Stimulated activated CD4-positive, alpha-beta T cell treated with anti-CD3 and anti-CD28 coated beads, TNF-alpha, amount 100 ng/mL, for 4 hours (primary cell): ENCODE measurements around the gene SLC16A1.
"Not testable (repeated sequence)": the region's sequence is repeated elsewhere in the genome, so short reads cannot be mapped to it uniquely, and the experiment has no call there.

Source experiments
- DNase-seq, 3 experiments: peaks; one replicate each; pipeline ENCODE4 v3.0.0-alpha.2; 2020; ENCODE audit warnings: low read depth in 3 of 3

SLC16A1 gene

GRCh38 chr1:112971006-112971405 is 15.0 kb upstream of the SLC16A1 start:
- DNase-seq = no peak

GRCh38 chr1:112964347-112964746 is 8.4 kb upstream of the SLC16A1 start:
- DNase-seq = no peak

GRCh38 chr1:112961072-112961471 is 5.1 kb upstream of the SLC16A1 start:
- no peak for DNase-seq

GRCh38 chr1:112960384-112960783 is 4.4 kb upstream of the SLC16A1 start:
- DNase-seq = no peak

- DNase-seq = not testable (repeated sequence)
Measured at GRCh38 chr1:112958236-112958635, 2.2 kb upstream of the SLC16A1 start.

GRCh38 chr1:112957133-112957812 is 1.3 kb upstream of the SLC16A1 start:
- peak; percentile 3 to 38 (median 31) for DNase-seq

- peak; percentile 16 to 33 (median 16) for DNase-seq
Measured at GRCh38 chr1:112956544-112957132, 642 bp upstream of the SLC16A1 start.

GRCh38 chr1:112954945-112955772 is 837 bp downstream of the SLC16A1 start:
- peak; percentile 15 to 35 (median 22) for DNase-seq

GRCh38 chr1:112954017-112954650 is 1.9 kb downstream of the SLC16A1 start:
- DNase-seq = no peak

GRCh38 chr1:112950426-112950825 is 5.6 kb downstream of the SLC16A1 start:
- no peak for DNase-seq

GRCh38 chr1:112946683-112947082 is 9.3 kb downstream of the SLC16A1 start:
- DNase-seq = no peak

- no peak for DNase-seq
Measured at GRCh38 chr1:112939810-112940209, 16.2 kb downstream of the SLC16A1 start.

GRCh38 chr1:112938210-112938609 is 17.8 kb downstream of the SLC16A1 start:
- no peak for DNase-seq

GRCh38 chr1:112937495-112937894 is 18.5 kb downstream of the SLC16A1 start:
- DNase-seq = no peak

GRCh38 chr1:112937070-112937469 is 18.9 kb downstream of the SLC16A1 start:
- DNase-seq = no peak

GRCh38 chr1:112935461-112936111 is 20.4 kb downstream of the SLC16A1 start:
- no peak for DNase-seq

- no peak for DNase-seq
Measured at GRCh38 chr1:112934577-112934976, 21.4 kb downstream of the SLC16A1 start.

GRCh38 chr1:112933820-112934571 is 22.0 kb downstream of the SLC16A1 start:
- no peak for DNase-seq

GRCh38 chr1:112929979-112930378 is 26.0 kb downstream of the SLC16A1 start:
- DNase-seq = no peak

GRCh38 chr1:112927462-112927990 is 28.5 kb downstream of the SLC16A1 start:
- no peak for DNase-seq

GRCh38 chr1:112926858-112927257 is 29.1 kb downstream of the SLC16A1 start:
- no peak for DNase-seq
